Psoas muscle (tissue), 8 donors: ENCODE results near the gene SLC6A15. TPM values are rescaled to one million over a fixed set of nuclear protein-coding genes. Genes with fewer than 3 reads are reported as not detected.

Experiments used
- ATAC-seq, 4 donors: fragments of 200-7000 bp; cut with Tn5 transposase; one replicate each; pipeline ENCODE4 v1.9.1; 2020; ENCODE audit warnings: moderate library complexity in 3 of 4, mild to moderate bottlenecking in 2 of 4
- DNase-seq, 2 donors: peaks; one replicate each; pipeline ENCODE4 v3.0.0-alpha.2; 2020
- H3K27ac ChIP-seq: fragments of 200-600 bp; one replicate; pipeline ENCODE4 v1.8.0; 2022
- H3K27me3 ChIP-seq, 3 donors: fragments of 200-600 bp in 1 of 3; one replicate each; pipeline versions ENCODE4 v1.6.1 to v1.8.0; 2013 to 2022; ENCODE audit warnings: low read length in 2 of 3, mild to moderate bottlenecking in 2 of 3, moderate library complexity in 1 of 3; ENCODE audit not compliant: insufficient read depth in 3 of 3
- H3K36me3 ChIP-seq, 2 donors: fragments of 200-600 bp in 1 of 2; one replicate each; pipeline versions ENCODE4 v1.6.1 to v1.8.0; 2013 to 2022; ENCODE audit warnings: low read depth in 1 of 2, mild to moderate bottlenecking in 1 of 2, moderate library complexity in 1 of 2; ENCODE audit not compliant: insufficient read depth in 1 of 2
- H3K4me1 ChIP-seq: fragments of 200-600 bp; one replicate; pipeline ENCODE4 v1.8.0; 2022
- H3K4me3 ChIP-seq: fragments of 200-600 bp; one replicate; pipeline ENCODE4 v1.8.0; 2022; ENCODE audit warnings: mild to moderate bottlenecking
- H3K9me3 ChIP-seq: fragments of 200-600 bp; one replicate; pipeline ENCODE4 v1.8.0; 2022
- CTCF ChIP-seq: fragments of 200-600 bp; IDR thresholded peaks from one replicate; pipeline ENCODE4 v1.8.0; 2022; ENCODE audit warnings: antibody characterized with exemption
- WGBS, 3 donors: extraction: QIAGEN DNeasy Blood & Tissue Kit; methylation state at CpG; one replicate each; pipeline versions ENCODE4 v1.1.6 to v1.1.7; 2013; 5-methylcytosine and 5-hydroxymethylcytosine counted together
- intact Hi-C, 2 donors: fragments of 100-400 bp; cut with DNase I; formaldehyde crosslinking; loops; one replicate each; pipeline versions ENCODE4 v1.11.0 to v1.14.2; 2022
- polyA plus RNA-seq, 3 donors: library from polyadenylated mRNA; stranded (reverse); fragments of 200-250 nt; gene quantifications; one replicate each; pipeline ENCODE4 v1.2.3, GENCODE V29; 2013
- total RNA-seq, 4 donors: library from RNA; stranded (reverse); fragmentation: NEBNext Ultra II Directional in 2 of 4; extraction: Animal tissue kit (Norgen Biotek cat#: 25700) in 2 of 4; gene quantifications; one replicate each; pipeline versions ENCODE4 v1.2.1 to v1.2.4, GENCODE V29; 2021 to 2023
- donor health status: healthy with polysubstance abuse.
- donor health status: DM: no; HTN: no; CAD: no; lungs with moderate emphysema.
- donor health status: Bipolar disorder and iron deficiency.
- donor health status: healthy.
- donor health status: DM: yes; HTN: yes; CAD: no.
- donor health status: DM: no; HTN: no; CAD: no.
- donor health status: DM: no; HTN: no; CAD: no.
- donor health status: DM: yes; HTN: yes; CAD: no.

The SLC6A15 gene
- total and polyA plus RNA-seq, 7 donors: 0.03 to 0.18 (median 0.06) TPM; not detected in 3

- H3K27me3 ChIP-seq: no peaks in the 10 kb centered on the region
- TF ChIP-seq CTCF: peak; percentile 77
- H3K4me3 ChIP-seq: no peak overlapping the region
- no peaks in the 10 kb centered on the region for H3K9me3 ChIP-seq
- ATAC-seq (peak in 3 of 4 donors; percentile 37 to 77 (median 65)), DNase-seq (no peak)
- no peaks in the 10 kb centered on the region for H3K4me1 ChIP-seq
- H3K27ac ChIP-seq: no peak overlapping the region
- intact Hi-C loops: loop anchor here in 1 of 2 donors (2.0 kb wide), 1 partner anchor 155 kb away; no protein-coding TSS in a partner anchor
- WGBS, 3 donors: 53 to 55% (median 54%) methylated on average over 7 of the region's 7 CpGs
- H3K36me3 ChIP-seq: no peaks in the 10 kb centered on the region
These were observed 38.3 kb downstream of the SLC6A15 start for GRCh38 chr12:84874125-84874824.

- Histone ChIP-seq H3K4me3 (no peak overlapping the region), H3K27ac (no peak overlapping the region), H3K36me3 (no peaks in the 10 kb centered on the region), H3K4me1 (no peaks in the 10 kb centered on the region), H3K27me3 (no peaks in the 10 kb centered on the region), H3K9me3 (no peaks in the 10 kb centered on the region)
- ATAC-seq (no peak), DNase-seq (no peak)
- WGBS, 3 donors: 47 to 56% (median 49%) methylated on average over 3 of the region's 3 CpGs
- no peak for TF ChIP-seq CTCF
- intact Hi-C loops: no loop called here
These were observed 50.4 kb downstream of the SLC6A15 start for GRCh38 chr12:84862186-84862585.

GRCh38 chr12:84860718-84861117 is 51.9 kb downstream of the SLC6A15 start:
- H3K27me3 ChIP-seq: no peaks in the 10 kb centered on the region

GRCh38 chr12:84858796-84859195 is 53.8 kb downstream of the SLC6A15 start:
- ATAC-seq (no peak), DNase-seq (no peak)
- Histone ChIP-seq H3K27ac (no peak overlapping the region), H3K36me3 (no peaks in the 10 kb centered on the region), H3K4me1 (no peaks in the 10 kb centered on the region), H3K9me3 (no peaks in the 10 kb centered on the region), H3K4me3 (no peak overlapping the region), H3K27me3 (no peaks in the 10 kb centered on the region)
- WGBS, 3 donors: 59 to 62% (median 61%) methylated on average over 2 of the region's 2 CpGs
- intact Hi-C loops: no loop called here
- TF ChIP-seq CTCF: no peak

More at GRCh38 chr12:84860718-84861117, 51.9 kb downstream of the SLC6A15 start:
- Histone ChIP-seq H3K4me3 (no peak overlapping the region), H3K9me3 (no peaks in the 10 kb centered on the region), H3K27ac (no peak overlapping the region), H3K4me1 (no peaks in the 10 kb centered on the region), H3K36me3 (no peaks in the 10 kb centered on the region)
- DNase-seq (no peak), ATAC-seq (no peak)
- WGBS, 3 donors: 70 to 76% (median 73%) methylated on average over 2 of the region's 2 CpGs
- no peak for TF ChIP-seq CTCF
- intact Hi-C loops: no loop called here
